NOMO-1 treated with dmso at 0.1 percent for 144 hours (cell line): ENCODE results near the gene GPR183.

Experiments used
- DNase-seq: peaks from one replicate; lab custom pipeline; 2025; ENCODE audit not compliant: unreplicated experiment; lab: John Stamatoyannopoulos, UW

Gene GPR183

DNA sequence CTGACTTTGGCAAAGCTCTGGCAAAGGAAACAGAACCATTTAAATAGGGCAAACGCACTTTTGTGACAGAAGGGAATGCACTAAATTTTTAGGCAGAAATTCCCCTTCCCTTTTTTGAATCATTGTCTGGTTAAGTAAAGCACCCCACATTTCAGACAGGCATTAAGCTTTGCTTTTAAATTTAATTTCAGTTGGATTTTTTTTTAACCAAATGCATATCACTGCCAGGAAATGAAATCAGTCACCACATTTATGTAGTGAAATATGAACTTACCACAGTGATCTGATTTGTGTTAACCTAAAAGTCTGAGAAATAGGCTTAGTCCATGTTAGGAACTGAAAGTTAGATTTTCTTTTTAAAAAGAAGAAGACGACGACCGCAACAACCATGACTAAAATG, 10.8 kb downstream of the GPR183 start:
- DNase-seq: no peak

DNA sequence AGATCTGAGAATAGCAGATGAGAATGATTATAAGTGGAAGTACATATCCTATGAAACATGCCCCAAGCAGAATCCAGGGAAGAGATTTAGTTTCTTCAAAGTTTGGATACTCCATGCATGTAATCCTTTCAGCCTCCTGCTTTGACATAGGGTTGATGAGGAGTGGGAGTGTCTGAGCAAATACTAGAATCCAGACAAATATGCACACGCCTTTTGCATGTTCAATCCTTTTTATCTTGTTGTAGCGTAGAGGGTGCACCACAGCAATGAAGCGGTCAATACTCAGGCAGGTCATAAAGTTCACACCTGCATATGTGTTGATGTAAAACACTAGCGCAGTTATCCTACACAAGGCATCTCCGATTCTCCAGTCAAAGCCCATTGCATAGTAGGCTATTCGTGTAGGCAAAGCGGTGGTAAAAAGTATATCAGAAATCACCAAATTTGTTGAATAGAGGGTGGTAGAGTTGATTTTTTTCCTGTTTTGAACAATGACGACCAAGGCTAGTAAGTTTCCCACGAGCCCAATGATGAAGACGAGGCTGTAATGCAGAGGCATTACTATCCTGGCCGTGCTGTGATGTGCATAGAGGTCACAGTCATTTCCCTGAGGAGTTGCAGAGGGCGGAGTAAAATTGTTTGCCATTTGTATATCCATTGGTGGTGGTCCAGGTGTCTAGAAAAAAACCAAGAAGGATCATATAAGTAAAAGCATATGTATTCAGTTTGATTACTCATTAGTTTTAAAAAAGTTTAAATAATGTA, 11.5 kb downstream of the GPR183 start:
- DNase-seq: no peak

DNA sequence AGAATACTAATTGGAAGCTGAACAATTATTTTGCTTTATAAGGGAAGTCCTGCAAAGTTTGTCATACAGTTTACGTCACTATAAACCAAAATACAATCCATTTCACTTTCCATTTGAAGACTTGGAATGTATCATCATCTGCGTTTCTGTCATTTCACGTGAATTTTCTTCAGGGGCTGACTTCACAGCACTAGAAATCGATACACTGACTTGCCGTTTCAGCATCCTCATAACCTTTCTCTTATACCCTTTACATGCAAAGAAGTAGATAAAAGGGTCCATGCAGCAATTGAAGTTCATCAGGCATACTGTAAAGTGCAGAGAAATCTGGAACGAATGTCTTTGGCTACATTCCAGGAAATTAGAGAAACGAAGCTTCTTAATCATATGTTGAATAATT, 12.2 kb downstream of the GPR183 start:
- DNase-seq: no peak

DNA sequence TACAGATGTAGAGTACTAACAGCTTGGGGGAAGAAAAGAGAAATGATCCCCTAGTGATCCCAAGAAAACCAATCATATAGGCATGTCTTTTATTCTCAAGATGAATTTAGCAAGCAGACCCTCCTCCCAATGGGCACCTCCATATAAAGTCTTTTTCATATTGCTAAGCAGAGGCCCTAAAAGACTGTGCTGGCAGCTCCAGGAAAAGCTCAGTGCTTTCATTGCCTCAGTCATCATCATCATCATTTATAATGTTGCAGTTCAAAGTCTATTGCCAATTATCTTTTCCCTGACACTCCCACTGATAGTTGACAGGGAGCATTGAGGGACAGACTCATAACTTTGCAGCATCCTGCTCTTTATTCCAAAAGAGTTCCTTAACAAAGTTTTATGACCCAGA, 13.0 kb downstream of the GPR183 start:
- no peak for DNase-seq

DNA sequence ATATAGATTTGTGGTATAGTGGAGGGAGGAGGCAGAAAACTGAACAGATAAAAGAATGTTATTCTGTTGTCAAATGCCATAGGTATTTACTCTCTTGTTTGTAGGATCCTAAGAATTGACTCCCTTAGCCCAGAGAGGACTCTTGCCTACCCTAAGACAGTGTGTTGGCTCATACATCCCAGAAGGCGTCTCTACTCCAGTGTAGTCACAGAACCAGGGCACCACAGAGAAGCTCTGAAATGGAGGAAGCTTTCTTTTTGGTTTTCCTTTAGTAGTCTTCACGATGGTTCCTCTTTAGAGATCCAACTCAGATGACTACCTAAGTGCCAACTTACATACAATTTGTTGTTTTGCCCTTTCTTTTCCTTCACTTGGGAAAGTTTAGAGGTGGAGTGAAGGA, 14.0 kb downstream of the GPR183 start:
- peak; percentile 41 for DNase-seq

DNA sequence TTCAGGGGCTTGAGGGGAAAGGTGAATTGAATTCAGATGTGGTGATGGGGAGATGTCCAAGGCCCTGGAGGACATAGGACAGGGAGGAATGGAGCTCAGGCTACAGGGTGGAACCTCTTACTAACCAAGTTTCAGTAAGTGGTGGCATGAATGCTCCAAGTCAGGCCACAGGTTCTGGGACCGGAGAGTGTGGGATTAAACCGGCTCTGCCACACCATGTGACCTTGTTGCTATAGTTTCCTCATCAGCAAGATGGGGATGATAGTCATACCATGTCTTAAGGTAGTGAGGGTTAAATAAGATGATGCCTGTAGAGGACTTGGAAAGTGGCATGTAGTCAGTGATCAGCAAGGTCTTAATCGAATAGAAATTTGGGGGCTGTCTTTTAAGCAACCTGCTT, 16.3 kb downstream of the GPR183 start:
- no peak for DNase-seq

DNA sequence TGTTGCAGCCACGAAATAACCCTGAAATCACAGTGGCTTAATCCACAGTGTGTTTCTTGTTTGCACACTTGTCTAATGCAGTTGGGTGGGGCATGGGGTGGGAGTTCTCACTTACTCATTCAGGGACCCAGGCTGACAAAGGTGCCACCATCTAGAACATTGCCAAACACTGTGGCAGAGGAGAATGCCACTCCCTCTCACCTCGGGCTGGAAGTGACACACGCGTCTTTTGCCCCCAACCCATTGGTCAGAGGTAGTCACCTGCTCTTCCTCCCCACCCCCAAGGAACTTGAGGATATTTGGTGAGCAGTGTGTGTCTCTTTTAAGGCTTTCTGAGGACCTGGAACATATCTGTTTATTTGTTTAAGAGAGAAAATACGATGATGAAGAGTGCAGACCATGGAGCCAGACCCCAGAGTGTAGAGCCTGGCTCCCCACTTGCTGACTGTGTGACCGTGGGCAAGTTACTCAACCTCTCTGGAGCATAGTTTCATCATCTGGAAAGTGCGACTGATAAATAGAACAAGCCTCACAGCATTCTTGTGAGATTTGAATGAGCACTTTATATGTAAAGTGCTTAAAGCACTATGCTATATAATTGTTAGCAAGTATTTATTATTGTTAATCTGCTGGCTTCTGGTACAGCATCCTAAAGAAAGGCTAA, 17.4 kb downstream of the GPR183 start:
- no peak for DNase-seq

DNA sequence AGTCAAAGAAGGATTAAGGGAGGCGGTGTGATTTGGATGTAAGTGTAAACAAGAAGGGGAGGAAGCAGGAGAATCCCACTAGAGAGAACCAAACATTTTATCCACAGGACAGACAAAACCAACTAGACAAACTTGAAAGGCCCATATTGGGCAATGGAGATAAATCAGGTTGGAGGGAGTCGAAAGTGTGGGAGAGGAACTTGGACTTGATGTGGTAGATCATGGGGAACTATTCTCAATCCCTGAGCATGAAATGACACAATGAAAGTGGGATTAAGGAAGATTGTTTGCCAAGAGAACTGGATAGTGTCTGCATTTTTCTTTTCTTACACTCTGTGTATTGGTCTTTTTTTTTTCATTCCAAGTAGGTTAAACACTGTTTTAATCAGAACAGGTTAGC, 17.9 kb downstream of the GPR183 start:
- peak; percentile 34 for DNase-seq

DNA sequence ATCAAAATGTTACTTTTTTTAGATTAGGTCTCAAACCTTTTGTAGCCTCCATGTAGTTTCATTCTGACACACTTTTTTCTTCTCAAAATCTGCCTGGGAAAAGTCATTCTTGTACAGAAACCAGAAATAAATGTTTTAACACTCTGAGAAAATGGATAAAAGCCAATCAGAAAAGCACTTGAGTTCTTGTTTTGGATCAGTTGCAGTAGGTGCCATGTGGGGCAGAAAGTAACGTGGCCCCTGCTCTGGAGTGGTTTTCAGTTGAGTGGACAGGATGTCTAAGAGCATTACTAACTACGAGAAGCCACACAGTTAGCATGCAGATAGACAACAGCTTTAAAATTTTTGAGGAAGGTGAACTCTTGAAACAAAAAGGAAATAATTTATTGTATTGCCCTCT, 19.1 kb downstream of the GPR183 start:
- DNase-seq: no peak

DNA sequence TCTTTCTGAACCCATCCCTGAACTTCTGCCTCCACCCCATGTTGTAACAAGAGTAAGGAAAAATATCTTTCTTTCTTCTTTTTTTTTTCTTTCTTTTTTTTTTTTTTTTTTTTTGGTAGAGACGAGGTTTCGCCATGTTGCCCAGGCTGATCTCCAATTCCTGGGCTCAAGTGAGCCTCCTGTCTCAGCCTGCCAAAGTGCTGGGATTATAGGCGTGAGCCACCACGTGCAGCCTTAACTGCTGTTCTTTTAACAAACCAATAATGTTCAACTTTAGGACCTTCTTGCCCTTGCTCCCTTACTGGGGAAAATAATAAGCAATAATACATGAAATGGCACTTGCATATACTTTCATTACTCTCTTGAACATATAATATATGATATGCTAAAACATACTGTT, 19.6 kb downstream of the GPR183 start:
- no peak for DNase-seq

DNA sequence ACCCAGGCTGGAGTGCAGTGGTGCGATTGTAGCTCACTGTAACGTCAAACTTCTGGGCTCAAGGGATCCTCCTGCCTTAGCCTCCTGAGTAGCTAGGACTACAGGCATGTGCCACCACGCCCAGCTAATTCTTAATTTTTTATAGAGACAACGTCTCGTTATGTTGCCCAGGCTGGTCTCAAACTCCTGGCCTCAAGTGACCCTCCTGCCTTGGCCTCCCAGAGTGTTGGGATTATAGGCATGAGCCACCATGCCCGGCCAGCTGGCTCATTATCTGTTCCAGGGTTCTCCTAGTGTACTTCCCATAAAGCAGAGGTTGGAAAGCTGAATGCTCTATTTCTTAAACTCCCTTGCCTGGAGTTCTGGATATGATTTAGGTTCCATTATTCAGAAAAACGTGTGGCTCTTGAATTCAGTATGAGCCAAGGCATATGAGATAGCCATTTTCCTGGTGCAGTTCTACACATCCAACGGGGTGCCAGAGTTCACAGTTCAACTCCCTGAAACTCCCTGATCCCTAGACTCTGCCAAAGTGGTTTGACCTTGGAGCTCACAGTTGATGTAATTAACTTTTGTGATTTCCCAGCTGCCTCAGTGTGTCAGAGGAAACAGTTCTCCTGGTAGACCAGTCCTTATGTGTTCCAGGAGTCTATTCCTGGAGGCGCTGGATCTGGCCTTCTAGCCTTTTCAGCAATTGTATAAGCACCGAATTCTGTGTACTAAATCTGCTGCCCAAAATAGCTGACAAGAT, 21.6 kb downstream of the GPR183 start:
- no peak for DNase-seq

DNA sequence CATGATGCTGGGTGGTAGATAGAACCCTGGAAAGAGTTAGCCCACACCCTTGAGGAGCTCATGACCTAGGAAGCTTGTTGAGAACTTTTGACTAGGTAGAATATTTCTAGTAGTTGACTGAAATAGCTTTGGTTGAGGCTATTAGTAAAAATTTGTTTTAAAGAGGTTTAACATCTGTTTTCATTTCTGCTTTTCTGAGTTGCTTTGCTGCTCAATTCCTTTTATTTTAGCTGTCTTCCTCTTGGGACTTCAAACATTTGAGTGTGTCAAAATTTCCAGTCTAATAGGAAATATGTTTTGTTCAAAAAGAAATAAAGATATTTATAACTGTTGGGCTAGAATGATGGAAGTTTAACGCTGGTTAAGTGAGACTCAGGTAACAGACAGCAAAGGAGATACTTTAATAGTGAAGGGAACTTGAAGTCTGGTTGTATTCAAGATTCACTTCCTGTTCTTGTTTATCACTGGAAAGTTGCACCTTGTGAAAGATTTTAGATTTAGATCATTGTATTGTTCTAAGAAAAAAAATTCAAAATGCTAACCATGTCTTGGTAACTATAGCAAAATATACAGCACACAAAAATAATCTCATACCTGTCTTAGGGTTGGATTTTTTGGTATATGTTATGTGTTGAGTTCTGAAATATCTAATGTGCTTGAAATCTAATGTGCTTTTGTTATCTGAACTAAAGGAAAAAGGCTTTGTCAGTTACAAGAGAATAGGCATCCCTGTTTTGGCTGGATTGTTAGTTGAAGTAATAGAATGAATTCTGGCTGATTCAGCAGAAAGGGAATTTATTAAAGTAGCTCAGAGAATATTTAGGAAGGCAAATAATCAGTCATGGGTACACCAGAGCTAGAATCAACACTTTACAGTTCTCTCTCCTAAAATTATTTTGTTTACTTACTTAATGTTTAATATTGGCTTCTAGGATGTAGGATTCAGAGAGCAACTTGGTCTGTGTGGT, 24.7 kb downstream of the GPR183 start:
- no peak for DNase-seq

DNA sequence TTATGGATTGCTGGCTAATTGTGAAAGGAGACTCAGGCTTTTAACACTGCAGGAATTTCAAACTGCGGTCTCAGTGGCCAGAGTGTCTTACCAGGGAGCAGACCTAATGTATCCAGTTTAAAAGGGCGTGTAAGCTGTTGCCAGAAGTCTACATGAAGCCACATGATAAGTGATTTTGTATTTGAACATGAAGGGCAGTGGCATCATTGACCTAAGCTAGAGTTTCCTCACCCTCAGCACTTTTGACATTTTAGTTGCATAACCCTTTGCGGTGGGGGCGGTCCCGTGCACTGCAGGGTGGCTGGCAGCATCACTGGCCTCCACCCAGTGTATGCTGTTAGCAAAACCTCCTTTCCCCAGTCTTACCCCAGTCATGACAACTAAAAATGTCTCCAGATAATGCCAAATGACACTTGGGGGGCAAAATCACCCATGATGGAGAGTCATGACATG, 25.4 kb downstream of the GPR183 start:
- peak; percentile 72 for DNase-seq

DNA sequence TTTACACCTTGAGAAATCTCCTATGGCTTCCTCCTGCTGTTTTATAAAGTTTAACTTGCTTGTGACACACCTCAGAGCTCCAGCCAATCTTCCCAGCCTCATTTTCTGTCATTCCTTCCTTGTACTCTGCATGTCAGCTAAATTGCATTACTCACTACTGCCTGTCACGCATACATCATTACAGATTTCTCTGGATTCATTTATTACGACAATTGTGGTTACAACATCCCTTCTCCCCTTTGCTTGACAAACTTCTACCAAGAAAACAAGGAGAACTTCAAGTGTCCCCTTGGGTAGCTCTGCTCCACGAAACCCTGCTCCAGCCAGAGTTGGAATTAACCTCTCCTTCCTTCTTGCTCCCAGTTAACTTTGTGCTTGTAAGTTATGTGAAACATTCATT, 27.0 kb downstream of the GPR183 start:
- DNase-seq: peak; percentile 40

DNA sequence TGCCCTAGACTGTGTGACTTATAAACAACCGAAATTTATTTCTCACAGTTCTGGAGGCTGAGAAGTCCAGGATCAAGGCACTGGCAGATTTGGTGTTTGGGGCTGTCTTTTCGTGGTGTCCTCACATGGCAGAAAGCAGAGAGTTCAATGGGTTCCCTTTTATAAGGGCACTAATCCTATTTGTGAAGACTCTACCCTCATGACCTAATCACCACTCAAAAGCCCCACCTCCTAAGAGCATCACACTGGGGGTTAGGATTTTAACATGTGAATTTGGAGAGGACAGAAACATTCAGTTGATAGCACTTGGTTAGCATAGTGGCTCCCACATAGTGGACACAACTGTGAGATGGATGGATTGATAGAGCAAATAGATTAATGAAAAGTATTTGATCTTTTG, 27.6 kb downstream of the GPR183 start:
- DNase-seq: no peak

DNA sequence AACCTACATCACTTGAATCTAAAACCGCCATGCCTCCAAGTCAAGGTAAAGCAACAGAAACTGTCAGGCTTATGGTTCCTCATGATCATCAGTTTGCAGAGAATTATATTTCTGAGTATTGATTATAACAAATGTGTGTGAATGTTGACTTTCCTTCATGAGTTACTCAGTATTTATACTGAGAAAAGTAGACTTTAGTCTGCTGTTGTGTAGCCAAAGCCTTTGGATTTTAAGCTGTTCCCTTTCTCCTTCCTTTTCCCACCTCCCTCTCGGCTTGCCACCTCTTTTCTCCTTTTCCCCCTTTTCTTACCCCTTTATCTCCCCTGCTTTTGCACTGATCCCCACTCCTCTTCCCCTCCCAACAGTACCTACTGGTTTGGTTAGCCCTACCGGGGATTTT, 28.4 kb downstream of the GPR183 start:
- no peak for DNase-seq

DNA sequence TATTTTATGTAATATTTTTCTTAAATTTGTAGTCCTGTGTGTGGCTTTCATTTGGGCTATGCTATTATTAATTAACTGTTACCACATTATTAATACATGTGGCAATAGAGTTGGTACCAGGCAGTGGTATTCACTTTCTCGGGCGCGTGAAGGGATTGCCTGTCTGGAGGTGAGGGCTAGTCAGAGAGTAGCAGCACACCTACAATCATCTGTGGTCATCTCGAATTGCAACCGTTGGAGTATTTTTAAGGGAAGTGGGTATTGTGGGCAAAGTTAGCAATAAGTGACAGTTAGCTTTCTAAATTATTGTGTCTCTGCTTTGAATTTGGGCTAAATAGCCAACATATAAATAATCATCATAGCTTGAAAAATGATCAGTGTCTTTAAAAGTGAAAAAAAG, 29.0 kb downstream of the GPR183 start:
- peak; percentile 54 for DNase-seq

DNA sequence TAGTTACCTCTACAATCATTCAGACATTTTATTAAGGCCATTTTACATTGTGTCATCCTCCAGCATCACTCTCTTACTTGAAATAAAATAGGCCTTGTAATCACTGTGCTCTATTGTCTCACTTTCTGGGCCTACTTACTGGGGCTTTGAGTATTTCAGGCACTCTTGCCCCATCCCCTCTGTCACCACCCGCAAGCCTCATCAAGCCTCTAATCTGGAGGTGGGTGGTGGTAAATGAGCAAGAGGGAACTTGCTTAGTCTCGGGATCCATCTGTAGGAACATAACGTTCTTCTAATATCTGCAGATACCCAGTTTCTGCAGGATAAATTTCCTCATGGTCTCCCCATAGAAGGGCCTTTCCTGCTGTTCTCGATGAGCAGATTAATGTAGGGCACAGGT, 29.6 kb downstream of the GPR183 start:
- peak; percentile 77 for DNase-seq

DNA sequence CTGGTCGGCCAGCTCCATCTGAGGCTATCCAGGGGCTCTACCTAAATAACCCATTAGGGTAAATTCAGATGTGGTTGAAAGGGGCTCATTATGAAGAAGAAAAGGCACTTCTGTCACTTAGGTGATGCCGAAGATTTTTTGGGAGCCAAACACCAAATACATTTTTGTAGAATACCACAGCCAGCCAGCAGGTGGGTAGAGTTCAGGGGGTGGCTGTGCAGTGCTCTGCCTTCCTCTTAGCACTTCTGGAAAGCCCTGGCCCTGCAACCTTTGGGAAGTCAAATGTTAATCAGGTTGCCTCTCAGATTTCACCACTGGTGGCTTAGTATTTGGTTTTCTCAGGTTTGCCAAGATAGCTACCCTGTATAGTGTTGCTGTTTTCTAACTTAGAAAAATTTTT, 30.5 kb downstream of the GPR183 start:
- DNase-seq: no peak

DNA sequence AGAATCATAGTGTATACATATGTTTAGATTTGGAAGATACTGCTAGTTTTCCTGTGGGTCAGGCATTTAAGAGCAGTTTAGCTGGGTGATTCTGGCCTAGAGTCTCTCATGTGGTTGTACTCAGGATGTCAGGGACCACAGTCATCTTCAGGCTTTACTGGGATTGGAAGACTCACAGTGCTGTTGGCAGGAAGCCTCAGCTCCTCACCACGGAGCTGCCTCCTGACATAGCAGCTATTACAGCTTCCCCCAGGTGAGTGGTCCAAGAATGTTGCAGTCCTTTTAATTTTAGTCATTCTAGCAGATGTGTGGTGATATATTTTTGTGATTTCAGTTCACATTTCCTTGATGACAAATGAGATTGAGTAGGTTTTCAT, 32.1 kb downstream of the GPR183 start:
- DNase-seq: no peak

DNA sequence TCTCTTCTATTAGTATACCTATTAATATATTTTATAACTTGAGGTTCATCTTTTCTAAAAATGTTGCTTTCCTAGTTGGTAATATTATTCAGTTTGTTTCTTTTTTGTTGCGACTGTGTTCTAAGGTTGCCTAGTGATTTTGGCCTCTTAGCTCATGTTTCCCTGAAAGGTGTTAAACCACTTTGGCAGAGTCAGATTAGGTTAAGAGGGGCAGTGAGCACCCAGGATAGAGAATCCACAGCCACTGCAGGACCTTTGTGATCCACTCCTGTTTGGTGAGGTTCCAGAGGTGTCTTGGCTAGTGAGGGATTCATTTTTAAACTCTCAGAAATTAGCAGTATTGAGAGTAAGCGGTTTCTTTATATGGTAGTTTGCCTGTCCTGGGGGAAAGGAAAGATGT, 34.1 kb downstream of the GPR183 start:
- no peak for DNase-seq
